ENCODE measurements around the gene C1orf87.

The C1orf87 gene

DNA sequence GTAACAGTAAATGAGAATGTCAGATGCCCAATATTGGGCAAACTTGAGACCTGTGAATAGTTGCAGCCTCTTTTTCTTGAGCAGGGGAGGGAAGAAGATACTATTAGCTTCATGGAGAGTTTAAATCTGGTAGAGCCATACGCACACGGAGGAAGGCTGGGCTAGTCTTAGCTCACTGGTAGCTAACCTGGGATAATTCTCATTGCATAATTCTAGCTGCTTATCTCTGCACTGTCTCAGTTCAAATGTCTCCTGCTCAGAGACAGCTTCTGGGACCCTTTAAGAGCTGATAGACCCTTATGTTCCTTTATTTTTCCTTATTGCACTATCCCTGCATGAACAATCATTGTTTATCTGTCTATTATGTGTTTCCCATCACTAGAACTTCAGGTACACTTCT is 8.4 kb downstream of the C1orf87 start:
- DNase-seq = no peak
- Histone ChIP-seq H3K27ac (ENCODE audit: low read length) (no peak overlapping the region), H3K9ac (ENCODE audit: low read depth, low read length) (no peak overlapping the region), H3K4me2 (ENCODE audit: insufficient read depth, low read length) (no peak overlapping the region), H4K20me1 (ENCODE audit: insufficient read depth, low read length) (no peaks in the 10 kb centered on the region), H3K4me1 (ENCODE audit: insufficient read depth, low read length) (no peaks in the 10 kb centered on the region), H3K36me3 (ENCODE audit: insufficient read depth, low read length) (no peaks in the 10 kb centered on the region), H2AFZ (ENCODE audit: low read depth, low read length) (no peak overlapping the region), H3K9me3 (ENCODE audit: insufficient read depth, low read length, severe bottlenecking) (no peaks in the 10 kb centered on the region), H3K4me3 (ENCODE audit: low read depth in 1 of 2, low read length in 2 of 2) (no peak overlapping the region), H3K27me3 (ENCODE audit: insufficient read depth, low read length, poor library complexity) (no peaks in the 10 kb centered on the region), H3K79me2 (ENCODE audit: insufficient read depth, low read length) (no peaks in the 10 kb centered on the region)
- no peak for ATAC-seq (ENCODE audit: insufficient read depth, low read depth)
- TF ChIP-seq, protein P1, sequence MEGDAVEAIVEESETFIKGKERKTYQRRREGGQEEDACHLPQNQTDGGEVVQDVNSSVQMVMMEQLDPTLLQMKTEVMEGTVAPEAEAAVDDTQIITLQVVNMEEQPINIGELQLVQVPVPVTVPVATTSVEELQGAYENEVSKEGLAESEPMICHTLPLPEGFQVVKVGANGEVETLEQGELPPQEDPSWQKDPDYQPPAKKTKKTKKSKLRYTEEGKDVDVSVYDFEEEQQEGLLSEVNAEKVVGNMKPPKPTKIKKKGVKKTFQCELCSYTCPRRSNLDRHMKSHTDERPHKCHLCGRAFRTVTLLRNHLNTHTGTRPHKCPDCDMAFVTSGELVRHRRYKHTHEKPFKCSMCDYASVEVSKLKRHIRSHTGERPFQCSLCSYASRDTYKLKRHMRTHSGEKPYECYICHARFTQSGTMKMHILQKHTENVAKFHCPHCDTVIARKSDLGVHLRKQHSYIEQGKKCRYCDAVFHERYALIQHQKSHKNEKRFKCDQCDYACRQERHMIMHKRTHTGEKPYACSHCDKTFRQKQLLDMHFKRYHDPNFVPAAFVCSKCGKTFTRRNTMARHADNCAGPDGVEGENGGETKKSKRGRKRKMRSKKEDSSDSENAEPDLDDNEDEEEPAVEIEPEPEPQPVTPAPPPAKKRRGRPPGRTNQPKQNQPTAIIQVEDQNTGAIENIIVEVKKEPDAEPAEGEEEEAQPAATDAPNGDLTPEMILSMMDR (IDR thresholded peaks at IDR 0.05; ENCODE audit: borderline replicate concordance, extremely low read depth, low read length, poor library complexity, severe bottlenecking) = no peak
- TF ChIP-seq EZH2 (IDR thresholded peaks at IDR 0.05; ENCODE audit: borderline replicate concordance, low read depth, low read length, severe bottlenecking) = no peak

DNA sequence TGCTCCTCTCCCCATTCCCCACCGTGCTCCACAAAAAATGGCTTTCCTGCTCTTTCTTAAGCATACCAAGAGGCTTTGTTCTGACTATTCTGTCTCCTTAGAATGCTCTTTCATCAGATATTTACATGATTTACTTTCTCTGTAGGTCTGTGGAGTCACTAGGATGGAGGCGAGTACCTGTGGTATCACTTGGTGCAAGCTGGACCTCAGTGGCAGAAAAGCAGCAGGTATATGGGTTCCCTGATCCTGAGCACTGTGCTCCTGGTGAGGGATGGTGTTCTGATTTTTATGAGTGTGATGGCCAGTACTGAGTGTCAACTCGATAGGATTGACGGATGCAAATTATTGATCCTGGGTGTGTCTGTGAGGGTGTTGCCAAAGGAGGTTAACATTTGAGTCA is 10.0 kb downstream of the C1orf87 start:
- Histone ChIP-seq H3K4me1 (ENCODE audit: insufficient read depth, low read length) (no peaks in the 10 kb centered on the region), H3K4me2 (ENCODE audit: insufficient read depth, low read length) (no peak overlapping the region), H3K4me3 (ENCODE audit: low read depth in 1 of 2, low read length in 2 of 2) (no peak overlapping the region), H3K36me3 (ENCODE audit: insufficient read depth, low read length) (no peaks in the 10 kb centered on the region), H3K79me2 (ENCODE audit: insufficient read depth, low read length) (no peaks in the 10 kb centered on the region), H3K27me3 (ENCODE audit: insufficient read depth, low read length, poor library complexity) (no peaks in the 10 kb centered on the region), H4K20me1 (ENCODE audit: insufficient read depth, low read length) (no peaks in the 10 kb centered on the region), H3K27ac (ENCODE audit: low read length) (no peak overlapping the region), H3K9ac (ENCODE audit: low read depth, low read length) (no peak overlapping the region), H2AFZ (ENCODE audit: low read depth, low read length) (no peak overlapping the region), H3K9me3 (ENCODE audit: insufficient read depth, low read length, severe bottlenecking) (no peaks in the 10 kb centered on the region)
- no peak for TF ChIP-seq EZH2 (IDR thresholded peaks at IDR 0.05; ENCODE audit: borderline replicate concordance, low read depth, low read length, severe bottlenecking)
- TF ChIP-seq, protein P1 (IDR thresholded peaks at IDR 0.05; ENCODE audit: borderline replicate concordance, extremely low read depth, low read length, poor library complexity, severe bottlenecking) = no peak
- ATAC-seq (ENCODE audit: insufficient read depth, low read depth) = no peak
- DNase-seq = no peak

DNA sequence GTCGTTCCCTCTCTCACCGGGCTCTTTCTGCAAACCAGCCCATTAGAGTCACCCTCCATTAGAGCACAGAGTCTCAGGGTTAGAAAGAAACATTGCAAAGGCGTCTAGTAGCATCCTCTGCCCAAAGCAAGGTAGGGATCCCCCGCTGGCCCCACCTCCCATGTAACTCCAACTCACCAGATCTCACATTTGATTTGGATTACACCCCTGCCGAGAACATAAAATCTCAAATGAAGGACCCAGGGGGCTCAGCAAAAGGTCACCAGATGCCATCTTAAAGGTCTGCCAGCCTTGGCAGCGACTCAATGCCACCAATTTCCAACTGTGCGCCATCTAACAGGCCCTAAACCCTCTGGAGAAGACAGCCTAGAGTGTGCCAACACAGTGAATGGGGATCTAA is 14.1 kb downstream of the C1orf87 start:
- no peaks in the 10 kb centered on the region for H3K4me1 ChIP-seq (ENCODE audit: insufficient read depth, low read length)
- no peaks in the 10 kb centered on the region for H3K79me2 ChIP-seq (ENCODE audit: insufficient read depth, low read length)
- H4K20me1 ChIP-seq (ENCODE audit: insufficient read depth, low read length) = no peaks in the 10 kb centered on the region
- ATAC-seq (ENCODE audit: insufficient read depth, low read depth) = no peak
- TF ChIP-seq, protein P1 (IDR thresholded peaks at IDR 0.05; ENCODE audit: borderline replicate concordance, extremely low read depth, low read length, poor library complexity, severe bottlenecking) = no peak
- no peak for TF ChIP-seq EZH2 (IDR thresholded peaks at IDR 0.05; ENCODE audit: borderline replicate concordance, low read depth, low read length, severe bottlenecking)
- no peak overlapping the region for H3K27ac ChIP-seq (ENCODE audit: low read length)
- no peaks in the 10 kb centered on the region for H3K9me3 ChIP-seq (ENCODE audit: insufficient read depth, low read length, severe bottlenecking)
- H3K4me2 ChIP-seq (ENCODE audit: insufficient read depth, low read length) = no peak overlapping the region
- no peak overlapping the region for H3K9ac ChIP-seq (ENCODE audit: low read depth, low read length)
- no peak overlapping the region for H2AFZ ChIP-seq (ENCODE audit: low read depth, low read length)
- no peaks in the 10 kb centered on the region for H3K27me3 ChIP-seq (ENCODE audit: insufficient read depth, low read length, poor library complexity)
- H3K36me3 ChIP-seq (ENCODE audit: insufficient read depth, low read length) = no peaks in the 10 kb centered on the region
- H3K4me3 ChIP-seq (ENCODE audit: low read depth in 1 of 2, low read length in 2 of 2) = no peak overlapping the region
- DNase-seq = no peak

DNA sequence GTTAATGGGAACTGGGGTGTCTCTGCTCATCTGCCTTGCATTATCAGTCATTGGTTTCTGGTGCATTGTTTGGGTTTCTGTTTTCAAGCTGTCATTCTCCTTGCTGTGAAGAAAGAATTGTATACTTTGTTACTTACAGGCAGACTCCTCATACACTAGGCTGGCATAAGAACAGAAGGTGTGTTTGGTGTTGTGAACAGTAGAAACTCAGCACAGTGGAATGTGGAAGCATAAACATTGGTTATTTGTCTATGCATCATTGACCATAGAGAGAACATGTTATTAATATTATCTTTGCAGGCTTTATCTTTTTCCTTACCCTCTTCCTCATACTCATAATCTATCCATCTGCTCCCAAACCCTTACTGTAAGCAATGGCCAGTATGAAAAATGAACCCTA is 18.2 kb downstream of the C1orf87 start:
- DNase-seq (no peak), ATAC-seq (ENCODE audit: insufficient read depth, low read depth) (no peak)
- Histone ChIP-seq H3K79me2 (ENCODE audit: insufficient read depth, low read length) (no peaks in the 10 kb centered on the region), H3K4me1 (ENCODE audit: insufficient read depth, low read length) (no peaks in the 10 kb centered on the region), H3K27me3 (ENCODE audit: insufficient read depth, low read length, poor library complexity) (no peaks in the 10 kb centered on the region), H3K9ac (ENCODE audit: low read depth, low read length) (no peak overlapping the region), H3K36me3 (ENCODE audit: insufficient read depth, low read length) (no peaks in the 10 kb centered on the region), H3K4me2 (ENCODE audit: insufficient read depth, low read length) (no peak overlapping the region), H2AFZ (ENCODE audit: low read depth, low read length) (no peak overlapping the region), H3K9me3 (ENCODE audit: insufficient read depth, low read length, severe bottlenecking) (no peaks in the 10 kb centered on the region), H4K20me1 (ENCODE audit: insufficient read depth, low read length) (no peaks in the 10 kb centered on the region), H3K4me3 (ENCODE audit: low read depth in 1 of 2, low read length in 2 of 2) (no peak overlapping the region), H3K27ac (ENCODE audit: low read length) (no peak overlapping the region)
- TF ChIP-seq, protein P1 (IDR thresholded peaks at IDR 0.05; ENCODE audit: borderline replicate concordance, extremely low read depth, low read length, poor library complexity, severe bottlenecking) = no peak
- TF ChIP-seq EZH2 (IDR thresholded peaks at IDR 0.05; ENCODE audit: borderline replicate concordance, low read depth, low read length, severe bottlenecking) = no peak
